NCI-H446 (cell line): ENCODE results near the gene SLC30A3.

ENCODE experiments used
- DNase-seq, 2 experiments: peaks; one replicate each; lab custom pipeline; 2025; lab: John Stamatoyannopoulos, UW

Gene SLC30A3

DNA sequence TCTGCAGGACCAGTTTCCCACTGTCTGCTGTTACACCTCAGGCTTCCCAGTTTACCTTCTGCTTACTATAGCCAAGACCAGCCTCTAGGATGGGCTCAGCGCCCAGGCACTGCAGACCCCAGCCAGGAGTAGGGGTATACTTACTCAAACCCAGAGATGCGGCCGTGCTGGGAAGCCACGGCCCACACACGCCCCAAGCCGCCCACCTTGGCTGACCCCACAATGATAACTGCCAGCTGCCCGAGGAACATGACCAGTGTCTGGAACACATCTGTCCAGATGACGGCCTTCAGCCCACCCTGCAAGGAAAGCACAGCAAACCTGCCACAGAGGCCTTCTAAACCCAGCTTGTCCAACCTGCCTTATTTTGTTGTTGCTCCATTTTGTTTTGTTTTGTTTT lies 57.6 kb downstream of the SLC30A3 start:
- DNase-seq: no peak

DNA sequence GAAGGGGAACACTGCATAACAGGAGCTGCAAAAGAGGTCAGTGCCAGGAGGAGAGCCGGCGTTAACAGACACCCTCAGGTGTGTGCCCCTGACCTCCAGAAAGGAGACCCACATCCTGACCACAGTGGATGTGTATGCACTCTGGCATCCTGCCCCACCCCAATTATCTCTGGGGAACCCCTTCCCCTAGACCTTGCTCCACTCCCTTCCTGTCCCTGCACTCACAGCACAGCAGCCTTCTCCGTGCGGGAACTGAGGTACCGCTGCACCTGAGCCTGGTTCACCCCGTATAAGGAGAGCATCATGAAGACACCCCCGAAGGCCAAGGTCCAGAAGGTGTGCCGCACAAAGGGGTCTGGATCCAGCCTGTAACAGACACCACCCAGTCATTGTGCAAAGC lies 58.3 kb downstream of the SLC30A3 start:
- DNase-seq: no peak

DNA sequence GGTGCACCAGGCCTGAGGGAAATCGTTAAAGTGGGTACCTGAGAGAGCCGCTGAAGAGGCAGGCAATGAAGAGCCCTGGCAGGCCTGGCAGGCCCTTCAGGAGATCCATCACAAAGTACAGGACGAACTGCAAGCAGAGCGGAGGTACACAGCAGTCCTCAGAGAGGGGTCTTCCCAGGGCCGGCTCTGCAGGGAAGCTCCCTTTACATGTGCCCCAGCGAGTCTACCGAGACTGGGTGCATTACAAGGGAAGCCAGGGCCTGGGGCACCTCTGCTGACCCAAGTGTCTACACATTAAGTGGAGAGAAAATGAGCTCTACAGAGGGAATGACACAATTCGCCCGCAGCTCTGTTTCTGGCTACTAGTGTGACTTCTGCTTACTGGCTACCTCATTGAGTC lies 59.1 kb downstream of the SLC30A3 start:
- no peak for DNase-seq
